ENCODE data around the gene KDM5C.

- no peak for TF ChIP-seq POLR2A (IDR thresholded peaks at IDR 0.05)
- TF ChIP-seq CTCF (IDR thresholded peaks at IDR 0.05), result no peak
Observed at GRCh38 chrX:53186351-53186750, 38.7 kb downstream of the KDM5C start.
